HG03280 (cell line): ENCODE data around the gene METTL8.

Experiments
- ATAC-seq: cut with Tn5 transposase; IDR thresholded peaks from one replicate; pipeline ENCODE4 v1.9.1; 2021; ENCODE audit warnings: mild to moderate bottlenecking, moderate library complexity; ENCODE audit not compliant: unreplicated experiment

The METTL8 gene

GRCh38 chr2:171433763-171434012, at the start of gene METTL8:
Gene METTL8 (minus strand): TSS chr2:171433990. CDS start chr2:171392185, 41,805 bp downstream.
- no peak for ATAC-seq

- no peak for ATAC-seq
These were observed 49.1 kb upstream of the METTL8 start for GRCh38 chr2:171482877-171483276.

GRCh38 chr2:171482308-171482707, 48.5 kb upstream of the METTL8 start:
- peak; percentile 54 for ATAC-seq

- no peak for ATAC-seq
These were observed 47.1 kb upstream of the METTL8 start for GRCh38 chr2:171480908-171481307.

- ATAC-seq, result peak; percentile 76
These were observed 45.5 kb upstream of the METTL8 start for GRCh38 chr2:171479154-171479814.

GRCh38 chr2:171478345-171478744, 44.6 kb upstream of the METTL8 start:
- ATAC-seq, result no peak

GRCh38 chr2:171475979-171476378, 42.2 kb upstream of the METTL8 start:
- ATAC-seq, result no peak

- ATAC-seq, result no peak
These were observed 36.3 kb upstream of the METTL8 start for GRCh38 chr2:171470129-171470528.

GRCh38 chr2:171469176-171469575, 35.4 kb upstream of the METTL8 start:
- no peak for ATAC-seq

GRCh38 chr2:171460537-171460936, 26.7 kb upstream of the METTL8 start:
- no peak for ATAC-seq

GRCh38 chr2:171459498-171459897, 25.7 kb upstream of the METTL8 start:
- no peak for ATAC-seq

GRCh38 chr2:171452773-171453172, 19.0 kb upstream of the METTL8 start:
- ATAC-seq, result no peak

GRCh38 chr2:171451074-171451473, 17.3 kb upstream of the METTL8 start:
- no peak for ATAC-seq

- ATAC-seq, result no peak
These were observed 13.9 kb upstream of the METTL8 start for GRCh38 chr2:171447675-171448074.

- no peak for ATAC-seq
These were observed 7.7 kb upstream of the METTL8 start for GRCh38 chr2:171441470-171441869.

GRCh38 chr2:171436307-171436706, 2.5 kb upstream of the METTL8 start:
- no peak for ATAC-seq

GRCh38 chr2:171434013-171434989, 511 bp upstream of the METTL8 start, which contains the start of gene DCAF17:
Gene DCAF17 (plus strand): TSS chr2:171434226. CDS start chr2:171434578, 352 bp downstream.
- ATAC-seq, result peak; percentile 91

- peak; percentile 15 for ATAC-seq
These were observed 624 bp downstream of the METTL8 start for GRCh38 chr2:171432969-171433762.

GRCh38 chr2:171432206-171432968, 1.4 kb downstream of the METTL8 start:
- no peak for ATAC-seq

GRCh38 chr2:171431677-171432167, 2.1 kb downstream of the METTL8 start:
- ATAC-seq, result no peak
